Testis (tissue), 5 donors: Measurements from ENCODE around the gene SLITRK1. TPM values are rescaled to one million over a fixed set of nuclear protein-coding genes. Genes with fewer than 3 reads are reported as not detected.
A peak's percentile ranks its signal among the peaks of the same experiment; 100 is the strongest.

Experiments used
- DNase-seq: peaks from one replicate; pipeline ENCODE4 v3.0.0-alpha.2; 2019
- H3K27ac ChIP-seq, 2 donors: fragments of 200-600 bp; sonication (generic); one replicate each; pipeline ENCODE4 v1.5.1; 2019
- H3K27me3 ChIP-seq: fragments of 200-600 bp; sonication (generic); one replicate; pipeline ENCODE4 v1.5.1; 2019
- H3K36me3 ChIP-seq: fragments of 200-600 bp; sonication (generic); one replicate; pipeline ENCODE4 v1.5.1; 2017; ENCODE audit warnings: low read depth; ENCODE audit errors: missing control alignments
- H3K4me1 ChIP-seq: fragments of 200-600 bp; sonication (generic); one replicate; pipeline ENCODE4 v1.5.1; 2019
- H3K4me3 ChIP-seq, 2 donors: fragments of 200-600 bp; sonication (generic); one replicate each; pipeline ENCODE4 v1.5.1; 2017 to 2019
- H3K9me3 ChIP-seq: fragments of 200-600 bp; sonication (generic); one replicate; pipeline ENCODE4 v1.5.1; 2017
- POLR2A ChIP-seq: fragments of 450-650 bp; IDR thresholded peaks from one replicate; pipeline ENCODE4 v1.6.1; 2017; ENCODE audit warnings: antibody characterized with exemption, mild to moderate bottlenecking, moderate library complexity
- WGBS, 2 donors: methylation state at CpG; one replicate each; pipeline ENCODE4 v1.1.5; 2018; 5-methylcytosine and 5-hydroxymethylcytosine counted together
- intact Hi-C: fragments of 100-400 bp; cut with DNase I; formaldehyde crosslinking; loops from one replicate; pipeline ENCODE4 v1.15.1; 2023; ENCODE audit warnings: low total_unique reads
- long read RNA-seq, 2 donors: transcript quantifications; one replicate each; lab custom pipeline, GENCODE V29; 2026
- polyA plus RNA-seq: library from polyadenylated mRNA; stranded (reverse); fragments of 350-450 nt; fragmentation: Illumina TruSeq; extraction: RNeasy Lipid Tissue Mini Kit (QIAGEN cat#74804); gene quantifications from one replicate; pipeline ENCODE4 v1.2.3, GENCODE V29; 2014; ENCODE audit warnings: low read depth, low replicate concordance; ENCODE audit not compliant: insufficient read depth
- total RNA-seq, 2 donors: library from RNA; depleted of rRNA; stranded (reverse); fragments of >200 nt; gene quantifications; one replicate each; pipeline ENCODE4 v1.2.3, GENCODE V29; 2016
- TF ChIP-seq, protein P1 (sequence below), 3 experiments: fragments of 450-650 bp in 2 of 3; fragments of 200-600 bp in 1 of 3; sonication (generic) in 1 of 3; IDR thresholded peaks; one replicate each; pipeline ENCODE4 v1.5.1; 2016 to 2019; ENCODE audit warnings: antibody characterized with exemption in 3 of 3, mild to moderate bottlenecking in 2 of 3, moderate library complexity in 1 of 3

Gene SLITRK1, protein sequence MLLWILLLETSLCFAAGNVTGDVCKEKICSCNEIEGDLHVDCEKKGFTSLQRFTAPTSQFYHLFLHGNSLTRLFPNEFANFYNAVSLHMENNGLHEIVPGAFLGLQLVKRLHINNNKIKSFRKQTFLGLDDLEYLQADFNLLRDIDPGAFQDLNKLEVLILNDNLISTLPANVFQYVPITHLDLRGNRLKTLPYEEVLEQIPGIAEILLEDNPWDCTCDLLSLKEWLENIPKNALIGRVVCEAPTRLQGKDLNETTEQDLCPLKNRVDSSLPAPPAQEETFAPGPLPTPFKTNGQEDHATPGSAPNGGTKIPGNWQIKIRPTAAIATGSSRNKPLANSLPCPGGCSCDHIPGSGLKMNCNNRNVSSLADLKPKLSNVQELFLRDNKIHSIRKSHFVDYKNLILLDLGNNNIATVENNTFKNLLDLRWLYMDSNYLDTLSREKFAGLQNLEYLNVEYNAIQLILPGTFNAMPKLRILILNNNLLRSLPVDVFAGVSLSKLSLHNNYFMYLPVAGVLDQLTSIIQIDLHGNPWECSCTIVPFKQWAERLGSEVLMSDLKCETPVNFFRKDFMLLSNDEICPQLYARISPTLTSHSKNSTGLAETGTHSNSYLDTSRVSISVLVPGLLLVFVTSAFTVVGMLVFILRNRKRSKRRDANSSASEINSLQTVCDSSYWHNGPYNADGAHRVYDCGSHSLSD
- total RNA-seq (under 1 TPM; 0.06 to 0.08 TPM), polyA plus RNA-seq (0.08 TPM)
- long read RNA-seq, donor 1, full-length matches to known transcripts, result 8 of 8 reads
- long read RNA-seq, donor 1, partial matches to known transcripts, result 0 of 8 reads
- long read RNA-seq, donor 1, other reads (novel, unspliced or antisense), result 0 of 8 reads
- long read RNA-seq, donor 2, full-length matches to known transcripts, result 2 of 2 reads
- long read RNA-seq, donor 2, partial matches to known transcripts, result 0 of 2 reads
- long read RNA-seq, donor 2, other reads (novel, unspliced or antisense), result 0 of 2 reads

DNA sequence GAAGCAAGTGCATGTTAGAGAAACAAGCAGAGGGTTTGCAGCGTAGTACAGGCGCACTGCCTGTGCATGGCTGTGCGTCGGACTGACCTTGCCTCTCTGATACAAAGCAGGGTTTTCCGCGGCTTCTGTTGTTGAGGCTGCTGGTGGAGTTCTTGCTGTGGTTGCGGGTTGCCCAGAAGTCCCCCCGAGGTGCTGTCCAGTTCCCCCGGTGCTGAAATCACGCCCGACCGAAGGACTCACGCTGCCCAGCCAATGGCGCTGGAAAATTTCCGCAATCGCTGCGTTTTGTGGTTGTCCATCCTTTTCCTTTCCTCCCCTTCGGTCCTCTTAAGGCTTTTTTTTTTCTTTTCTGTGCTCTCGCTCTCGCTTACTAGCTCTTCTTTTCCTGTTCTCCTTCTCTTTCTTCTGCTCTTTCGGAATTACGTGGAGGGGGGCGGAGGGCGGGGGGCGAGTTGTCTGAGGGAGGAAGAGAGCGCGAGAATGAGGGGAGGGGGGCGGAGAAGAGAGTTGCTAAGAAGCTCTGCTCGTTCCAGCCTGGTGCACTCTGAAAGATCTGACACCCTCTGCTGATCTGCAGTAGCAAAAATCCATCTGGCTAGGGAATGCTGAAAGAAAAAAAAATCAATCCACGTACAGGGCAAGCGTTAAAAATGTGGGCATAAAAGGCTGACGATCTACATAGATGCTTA is at the start of gene SLITRK1:
SLITRK1 (minus strand) TSS at position 558 of the 689 bp plus-strand sequence. CDS start 967 bp downstream, outside the sequence.
- TF ChIP-seq, protein P1, sequence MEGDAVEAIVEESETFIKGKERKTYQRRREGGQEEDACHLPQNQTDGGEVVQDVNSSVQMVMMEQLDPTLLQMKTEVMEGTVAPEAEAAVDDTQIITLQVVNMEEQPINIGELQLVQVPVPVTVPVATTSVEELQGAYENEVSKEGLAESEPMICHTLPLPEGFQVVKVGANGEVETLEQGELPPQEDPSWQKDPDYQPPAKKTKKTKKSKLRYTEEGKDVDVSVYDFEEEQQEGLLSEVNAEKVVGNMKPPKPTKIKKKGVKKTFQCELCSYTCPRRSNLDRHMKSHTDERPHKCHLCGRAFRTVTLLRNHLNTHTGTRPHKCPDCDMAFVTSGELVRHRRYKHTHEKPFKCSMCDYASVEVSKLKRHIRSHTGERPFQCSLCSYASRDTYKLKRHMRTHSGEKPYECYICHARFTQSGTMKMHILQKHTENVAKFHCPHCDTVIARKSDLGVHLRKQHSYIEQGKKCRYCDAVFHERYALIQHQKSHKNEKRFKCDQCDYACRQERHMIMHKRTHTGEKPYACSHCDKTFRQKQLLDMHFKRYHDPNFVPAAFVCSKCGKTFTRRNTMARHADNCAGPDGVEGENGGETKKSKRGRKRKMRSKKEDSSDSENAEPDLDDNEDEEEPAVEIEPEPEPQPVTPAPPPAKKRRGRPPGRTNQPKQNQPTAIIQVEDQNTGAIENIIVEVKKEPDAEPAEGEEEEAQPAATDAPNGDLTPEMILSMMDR (IDR thresholded peaks at IDR 0.05), result no peak
- no peak for TF ChIP-seq POLR2A
- intact Hi-C loops, result no loop called here
- Histone ChIP-seq H3K27ac (no peak within 1 kb of the TSS), H3K36me3 (no peaks in the 10 kb centered on the region), H3K4me1 (peaks cover 5% of the 10 kb centered on the region), H3K9me3 (no peaks in the 10 kb centered on the region), H3K27me3 (no peaks in the 10 kb centered on the region), H3K4me3 (no peak within 1 kb of the TSS)
- WGBS, 2 donors, result 2 to 3% methylated on average over 32 of the region's 32 CpGs
- DNase-seq, result peak; percentile 66

DNA sequence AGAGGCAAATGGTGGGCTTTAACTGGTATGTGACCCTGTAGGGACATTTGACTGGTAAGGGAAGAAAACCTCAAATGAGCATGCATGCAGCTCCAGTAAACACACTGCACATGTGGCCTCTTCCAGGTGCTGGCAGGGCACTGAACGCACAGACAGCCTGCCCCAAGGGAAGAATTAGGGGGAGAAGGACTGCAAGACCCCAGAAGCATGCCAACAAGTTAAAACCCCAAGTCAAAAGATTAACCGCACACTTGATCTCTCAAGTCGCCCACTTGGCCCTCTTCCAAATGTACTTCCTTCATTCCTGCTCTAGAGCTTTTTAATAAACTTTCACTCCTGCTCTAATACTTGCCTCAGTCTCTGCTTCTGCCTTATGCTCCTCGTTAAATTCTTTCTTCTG is 46.9 kb upstream of the SLITRK1 start:
- WGBS, 2 donors, result 51 to 56% methylated on average over 4 of the region's 4 CpGs
- intact Hi-C loops, result no loop called here
- Histone ChIP-seq H3K27ac (no peak overlapping the region), H3K4me1 (no peaks in the 10 kb centered on the region), H3K27me3 (no peaks in the 10 kb centered on the region), H3K4me3 (no peak overlapping the region), H3K9me3 (no peaks in the 10 kb centered on the region), H3K36me3 (no peaks in the 10 kb centered on the region)
- DNase-seq, result no peak
- TF ChIP-seq, protein P1 (IDR thresholded peaks at IDR 0.05), result no peak
- TF ChIP-seq POLR2A, result no peak

DNA sequence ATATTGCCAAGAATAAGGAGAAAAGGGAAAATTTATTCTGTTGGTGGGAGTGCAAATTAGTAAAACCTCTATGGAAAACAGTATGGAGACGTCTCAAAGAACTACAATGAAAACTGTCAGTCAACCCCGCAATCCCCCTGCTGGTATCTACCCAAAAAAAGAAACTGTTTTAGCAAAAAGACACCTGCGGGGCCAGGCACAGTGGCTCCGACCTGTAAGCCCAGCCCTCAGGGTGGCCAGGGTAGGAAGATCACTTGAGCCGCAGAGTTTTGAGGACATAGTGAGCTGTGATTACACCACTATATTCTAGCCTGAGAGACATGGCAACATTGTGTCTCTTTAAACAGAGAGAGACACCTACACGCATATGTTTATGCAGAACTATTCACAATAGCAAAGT is 37.5 kb upstream of the SLITRK1 start:
- no peak for DNase-seq
- Histone ChIP-seq H3K27ac (no peak overlapping the region), H3K9me3 (no peaks in the 10 kb centered on the region), H3K36me3 (no peaks in the 10 kb centered on the region), H3K27me3 (no peaks in the 10 kb centered on the region), H3K4me3 (no peak overlapping the region), H3K4me1 (no peaks in the 10 kb centered on the region)
- no peak for TF ChIP-seq POLR2A
- TF ChIP-seq, protein P1 (IDR thresholded peaks at IDR 0.05), result no peak
- 68 to 82% methylated on average over 5 to 6 of the region's 6 CpGs for WGBS, 2 donors
- intact Hi-C loops, result no loop called here

DNA sequence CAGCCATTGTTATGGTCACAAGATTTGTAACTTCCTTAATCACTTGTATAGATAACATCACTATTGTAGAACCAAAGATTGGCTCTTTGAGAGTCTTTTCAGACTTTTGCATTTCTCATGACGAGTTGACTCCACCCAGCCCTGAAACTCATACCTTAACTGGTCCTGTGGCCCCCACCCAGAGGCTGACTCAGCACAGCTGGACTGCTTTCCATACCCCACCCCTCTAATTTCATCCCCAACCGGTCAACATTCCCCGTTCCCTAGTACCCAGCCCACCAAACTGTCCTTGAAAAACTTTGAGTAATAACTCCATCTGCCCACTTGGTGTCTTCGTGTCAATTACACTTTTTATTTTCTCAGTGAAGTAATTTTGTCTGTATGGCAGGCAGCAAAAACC is 32.1 kb upstream of the SLITRK1 start:
- H3K9me3 ChIP-seq, result no peaks in the 10 kb centered on the region
- no peaks in the 10 kb centered on the region for H3K27me3 ChIP-seq
- WGBS, 2 donors, result 57 to 76% methylated on average over 4 of the region's 4 CpGs

More for the DNA sequence above, 32.1 kb upstream of the SLITRK1 start:
- no peak for DNase-seq
- Histone ChIP-seq H3K4me1 (no peaks in the 10 kb centered on the region), H3K36me3 (no peaks in the 10 kb centered on the region), H3K27ac (no peak overlapping the region), H3K4me3 (no peak overlapping the region)
- TF ChIP-seq POLR2A, result no peak
- TF ChIP-seq, protein P1 (IDR thresholded peaks at IDR 0.05), result no peak
- intact Hi-C loops, result no loop called here
